HepG2 (cell line): Measurements from ENCODE around the gene PLRG1. TPM values are rescaled to one million over a fixed set of nuclear protein-coding genes. Genes with fewer than 3 reads are reported as not detected.

Source experiments
- ADNP ChIP-seq: sonication (generic); formaldehyde crosslinking; IDR thresholded peaks from 2 replicates; pipeline ENCODE4 v1.4.0; 2020; ENCODE audit warnings: missing genetic modification reagents
- CC2D1A ChIP-seq: sonication (generic); formaldehyde crosslinking; IDR thresholded peaks from 2 replicates; pipeline ENCODE4 v1.8.1; 2023; ENCODE audit warnings: mild to moderate bottlenecking, missing genetic modification reagents
- DMTF1 ChIP-seq: sonication (generic); formaldehyde crosslinking; IDR thresholded peaks from 2 replicates; pipeline ENCODE4 v1.4.0; 2020; ENCODE audit warnings: mild to moderate bottlenecking, missing genetic modification reagents
- EHMT2 ChIP-seq: fragments of 200-600 bp; sonication (generic); IDR thresholded peaks from 2 replicates; pipeline ENCODE4 v1.7.0; 2017; ENCODE audit warnings: antibody characterized with exemption, low read depth, low read length, borderline replicate concordance
- ELF4 ChIP-seq: sonication (generic); formaldehyde crosslinking; IDR thresholded peaks from 2 replicates; pipeline ENCODE4 v1.5.0; 2020; ENCODE audit warnings: missing genetic modification reagents, mild to moderate bottlenecking, moderate library complexity, borderline replicate concordance
- GTF2F1 ChIP-seq: fragments of 150-350 bp; IDR thresholded peaks from 2 replicates; pipeline ENCODE4 v1.6.1; 2014; ENCODE audit warnings: low read length
- HDAC2 ChIP-seq: sonication (generic); formaldehyde crosslinking; IDR thresholded peaks from 2 replicates; pipeline ENCODE4 v1.4.0; 2020; ENCODE audit warnings: missing genetic modification reagents
- KDM5B ChIP-seq: sonication (generic); formaldehyde crosslinking; IDR thresholded peaks from 2 replicates; pipeline ENCODE4 v1.4.0; 2020; ENCODE audit warnings: missing genetic modification reagents, mild to moderate bottlenecking, borderline replicate concordance
- TOE1 ChIP-seq: sonication (generic); formaldehyde crosslinking; IDR thresholded peaks from 2 replicates; pipeline ENCODE4 v1.4.0; 2020; ENCODE audit warnings: mild to moderate bottlenecking, missing genetic modification reagents
- WIZ ChIP-seq: sonication (generic); formaldehyde crosslinking; IDR thresholded peaks from 2 replicates; pipeline ENCODE4 v1.5.1; 2020; ENCODE audit warnings: mild to moderate bottlenecking, missing genetic modification reagents
- ZBTB39 ChIP-seq: sonication (generic); formaldehyde crosslinking; IDR thresholded peaks from 2 replicates; pipeline ENCODE4 v1.5.0; 2020; ENCODE audit warnings: missing genetic modification reagents
- ZFAT ChIP-seq: sonication (generic); formaldehyde crosslinking; conservative IDR thresholded peaks from 2 replicates; pipeline ENCODE4 v1.8.1; 2023; ENCODE audit warnings: missing genetic modification reagents, inconsistent platforms
- ZNF276 ChIP-seq: sonication (generic); formaldehyde crosslinking; IDR thresholded peaks from 2 replicates; pipeline ENCODE4 v1.4.0; 2020; ENCODE audit warnings: mild to moderate bottlenecking, low read depth, missing genetic modification reagents
- ZNF383 ChIP-seq: sonication (generic); formaldehyde crosslinking; IDR thresholded peaks from 2 replicates; pipeline ENCODE4 v1.4.0; 2020; ENCODE audit warnings: missing genetic modification reagents, mild to moderate bottlenecking, borderline replicate concordance
- ZNF431 ChIP-seq: sonication (generic); formaldehyde crosslinking; IDR thresholded peaks from 2 replicates; pipeline ENCODE4 v1.9.0; 2022; ENCODE audit warnings: missing genetic modification reagents, low read depth, mild to moderate bottlenecking, borderline replicate concordance
- ZNF549 ChIP-seq: sonication (generic); formaldehyde crosslinking; IDR thresholded peaks from 2 replicates; pipeline ENCODE4 v1.5.0; 2020; ENCODE audit warnings: missing genetic modification reagents
- ZNF687 ChIP-seq: sonication (generic); formaldehyde crosslinking; IDR thresholded peaks from 2 replicates; pipeline ENCODE4 v1.5.1; 2020; ENCODE audit warnings: mild to moderate bottlenecking, missing genetic modification reagents, moderate library complexity
- ZNF816 ChIP-seq: sonication (generic); formaldehyde crosslinking; IDR thresholded peaks from 2 replicates; pipeline ENCODE4 v1.8.0; 2022; ENCODE audit warnings: missing genetic modification reagents, mild to moderate bottlenecking, borderline replicate concordance
- ZNF839 ChIP-seq: sonication (generic); formaldehyde crosslinking; IDR thresholded peaks from 2 replicates; pipeline ENCODE4 v1.4.0; 2020; ENCODE audit warnings: missing genetic modification reagents, mild to moderate bottlenecking, borderline replicate concordance
- polyA plus RNA-seq, 8 experiments: library from polyadenylated mRNA; depleted of rRNA in 3 of 8; stranded (reverse) in 7 of 8; unstranded in 1 of 8; fragments of >200 nt; fragmentation: Illumina TruSeq in 4 of 8; extraction: Trizol in 4 of 8; gene quantifications; 2 replicates each; pipeline versions ENCODE4 v1.2.1 to v1.2.3, GENCODE V29; 2011 to 2016; ENCODE audit warnings: low read depth in 4 of 8, missing spikeins in 1 of 8, mixed read lengths in 1 of 8; ENCODE audit not compliant: insufficient read depth in 1 of 8
- total RNA-seq, 5 experiments: library from RNA; depleted of rRNA; stranded (reverse); fragments of >200 nt; fragmentation: Illumina TruSeq; extraction: Trizol; gene quantifications; 2 replicates each; pipeline ENCODE4 v1.2.3, GENCODE V29; 2016; ENCODE audit warnings: low read depth in 1 of 5

The PLRG1 gene
- total and polyA plus RNA-seq, 2 of the 13 experiments (the other 11 are each of a cell fraction or from before 2014, with no cell fraction given) = 77.3 to 110 TPM

GRCh38 chr4:154590329-154591006 lies 40.3 kb upstream of the PLRG1 start, which contains the start of gene FGA (continued):
- TF ChIP-seq EHMT2 = peak; percentile 56; the same call in 1 of the 2 replicates
- TF ChIP-seq ELF4 (CRISPR knock-in tag) = 0 out of 2 replicates have a peak, but pooled peaks have one; percentile 56
- no peak for TF ChIP-seq KDM5B
- no peak for TF ChIP-seq ADNP (CRISPR knock-in tag)
- TF ChIP-seq CC2D1A (CRISPR knock-in tag) = no peak
- TF ChIP-seq ZNF687 (CRISPR knock-in tag) = no peak
- TF ChIP-seq HDAC2 (CRISPR knock-in tag) = peak; percentile 99
- TF ChIP-seq WIZ (CRISPR knock-in tag) = no peak
- TF ChIP-seq ZFAT (CRISPR knock-in tag) = no peak
- no peak for TF ChIP-seq DMTF1 (CRISPR knock-in tag)
- no peak for TF ChIP-seq ZNF431
- TF ChIP-seq TOE1 = peak; percentile 68; the same call in 1 of the 2 replicates
- TF ChIP-seq ZNF549 (CRISPR knock-in tag) = no peak
- no peak; the same call in 1 of the 2 replicates for TF ChIP-seq GTF2F1
- no peak for TF ChIP-seq ZNF839 (CRISPR knock-in tag)
- TF ChIP-seq ZNF276 = peak; percentile 66; the same call in 1 of the 2 replicates
- TF ChIP-seq ZBTB39 = 0 out of 2 replicates have a peak, but pooled peaks have one; percentile 78
- peak; percentile 56; the same call in 1 of the 2 replicates for TF ChIP-seq ZNF816 (CRISPR knock-in tag)
- TF ChIP-seq ZNF383 (CRISPR knock-in tag) = no peak
